Stimulated activated CD4-positive, alpha-beta T cell treated with anti-CD3 and anti-CD28 coated beads, Interleukin-1b, Interleukin-23, amount 100 ng/mL, for 1 hour (primary cell): Measurements from ENCODE around the gene NEK3.
"Not testable (repeated sequence)": the region's sequence is repeated elsewhere in the genome, so short reads cannot be mapped to it uniquely, and the experiment has no call there.

Source experiments
- DNase-seq, 2 donors: peaks; one replicate each; pipeline ENCODE4 v3.0.0-alpha.2; 2020; ENCODE audit warnings: low read depth in 2 of 2

The NEK3 gene, protein sequence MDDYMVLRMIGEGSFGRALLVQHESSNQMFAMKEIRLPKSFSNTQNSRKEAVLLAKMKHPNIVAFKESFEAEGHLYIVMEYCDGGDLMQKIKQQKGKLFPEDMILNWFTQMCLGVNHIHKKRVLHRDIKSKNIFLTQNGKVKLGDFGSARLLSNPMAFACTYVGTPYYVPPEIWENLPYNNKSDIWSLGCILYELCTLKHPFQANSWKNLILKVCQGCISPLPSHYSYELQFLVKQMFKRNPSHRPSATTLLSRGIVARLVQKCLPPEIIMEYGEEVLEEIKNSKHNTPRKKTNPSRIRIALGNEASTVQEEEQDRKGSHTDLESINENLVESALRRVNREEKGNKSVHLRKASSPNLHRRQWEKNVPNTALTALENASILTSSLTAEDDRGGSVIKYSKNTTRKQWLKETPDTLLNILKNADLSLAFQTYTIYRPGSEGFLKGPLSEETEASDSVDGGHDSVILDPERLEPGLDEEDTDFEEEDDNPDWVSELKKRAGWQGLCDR

DNA sequence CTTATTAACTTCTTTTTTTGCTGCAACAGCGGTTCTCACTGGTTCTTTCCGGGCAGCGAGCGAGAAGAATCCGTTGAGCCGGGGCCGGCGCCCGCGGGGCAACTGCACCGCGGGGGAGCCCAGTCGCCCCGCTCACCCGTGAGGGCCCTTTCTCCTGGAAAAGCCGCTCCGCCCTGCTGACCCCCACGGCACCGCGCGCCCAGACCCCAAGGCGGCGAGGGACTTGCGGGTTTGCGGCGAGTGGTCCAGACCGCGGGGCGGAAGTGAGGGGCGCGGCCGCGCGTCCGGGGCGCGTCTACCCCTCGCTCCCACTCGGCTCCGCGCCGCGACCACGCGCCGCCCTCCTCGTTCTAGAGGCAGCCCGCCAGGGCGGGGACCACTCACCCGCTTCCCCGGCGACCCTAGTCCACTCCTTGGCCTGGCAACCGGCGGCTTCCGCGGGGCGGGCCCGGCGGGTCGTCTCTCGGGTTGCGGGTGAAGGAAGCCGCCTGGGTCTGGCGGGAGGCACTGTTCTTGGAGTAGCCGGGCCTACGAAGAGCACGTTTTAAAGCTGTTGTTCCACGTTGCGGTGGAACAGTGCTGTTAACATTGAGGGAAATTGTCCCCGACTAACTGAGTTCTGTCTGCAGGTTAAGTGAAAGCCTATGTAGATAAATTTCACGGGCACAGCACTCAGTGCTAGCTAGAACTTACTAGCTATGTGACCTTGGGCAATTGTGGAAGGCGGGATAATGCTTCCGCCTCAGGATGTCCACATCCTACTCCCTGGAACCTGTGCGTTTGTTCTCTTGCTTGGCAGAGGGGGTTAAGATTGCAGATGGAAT, at the start of gene NEK3:
Gene NEK3, minus strand, starts transcription at position 439 of the 824 bp plus-strand sequence. CDS start 3,406 bp downstream, outside the sequence.
- DNase-seq = peak in 1 of 2 donors; percentile 21

DNA sequence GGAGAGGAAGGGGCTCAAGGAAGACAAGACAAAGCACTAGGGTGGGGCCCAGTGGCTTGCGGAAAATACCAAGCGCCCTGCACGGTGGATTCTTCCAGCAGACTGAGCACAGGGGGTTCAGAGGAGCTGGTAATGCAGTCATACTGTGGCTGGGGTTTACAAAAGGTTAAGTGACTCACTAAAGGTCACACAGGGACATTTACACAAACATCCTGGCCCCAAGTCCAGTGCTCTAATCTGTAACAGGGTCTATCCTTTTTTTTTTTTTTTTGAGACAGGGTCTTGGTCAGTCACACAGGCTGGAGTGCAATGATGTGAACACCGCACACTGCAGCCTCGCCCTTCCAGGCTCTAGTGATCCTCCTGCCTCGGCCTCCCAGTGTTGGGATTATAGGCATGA, 49.0 kb upstream of the NEK3 start:
- DNase-seq = not testable (repeated sequence)

DNA sequence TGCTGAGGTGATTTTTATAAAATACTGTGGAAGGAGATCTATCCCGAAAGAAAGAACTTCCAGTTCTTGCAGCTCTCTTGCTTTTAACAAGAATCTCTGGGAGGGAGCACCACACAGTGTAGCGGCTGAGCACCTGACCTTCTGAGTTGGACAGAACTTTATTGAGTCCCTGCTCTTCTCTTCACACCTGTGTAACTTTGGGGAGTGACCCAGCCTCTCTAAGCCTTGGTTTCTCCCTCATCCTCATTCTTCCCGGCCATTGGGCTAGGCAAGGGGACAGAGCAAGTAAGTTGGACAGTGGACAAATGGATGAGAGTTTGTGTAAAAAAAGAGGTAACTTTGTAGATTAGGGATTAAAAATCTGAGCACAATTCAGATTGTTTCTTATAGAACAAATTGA, 48.5 kb upstream of the NEK3 start:
- not testable (repeated sequence) for DNase-seq

DNA sequence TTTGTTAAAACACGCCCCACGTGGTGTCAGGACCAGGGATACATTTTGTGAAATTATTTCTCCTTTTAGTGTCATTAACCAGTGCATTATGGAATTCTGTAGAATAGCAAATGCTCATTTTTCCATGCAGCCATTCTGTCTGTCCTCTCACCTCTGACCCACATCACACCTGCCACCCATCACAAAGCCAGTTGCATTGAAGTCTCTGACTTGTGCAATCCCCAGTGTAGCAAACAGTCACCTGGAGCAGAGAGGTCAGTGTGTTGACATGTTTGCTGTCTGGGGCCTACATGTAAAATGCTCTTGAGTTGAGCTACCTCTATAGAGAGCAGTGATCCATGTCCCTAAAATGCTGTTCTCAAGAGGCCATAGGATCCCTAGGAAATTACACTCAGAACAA, 47.9 kb upstream of the NEK3 start:
- DNase-seq = not testable (repeated sequence)

DNA sequence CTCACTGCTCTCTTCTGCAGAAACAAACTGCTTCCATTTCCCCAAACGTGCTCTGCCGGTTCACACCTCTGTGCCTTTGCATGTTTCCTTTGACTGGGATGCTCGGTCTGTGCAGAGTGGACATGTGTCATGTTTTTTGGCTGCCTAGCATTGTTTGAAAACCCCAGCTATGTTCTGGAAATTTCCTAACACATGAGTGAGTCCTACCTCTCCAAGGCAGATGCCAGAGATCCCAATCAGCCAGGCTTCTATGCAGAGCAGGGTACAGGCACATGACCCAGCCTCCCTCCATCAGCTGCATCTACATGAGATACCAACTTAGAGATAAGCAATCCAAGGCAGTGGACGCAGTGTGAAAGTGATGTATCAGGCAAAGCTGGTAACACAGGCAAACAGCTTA, 45.1 kb upstream of the NEK3 start:
- not testable (repeated sequence) for DNase-seq

DNA sequence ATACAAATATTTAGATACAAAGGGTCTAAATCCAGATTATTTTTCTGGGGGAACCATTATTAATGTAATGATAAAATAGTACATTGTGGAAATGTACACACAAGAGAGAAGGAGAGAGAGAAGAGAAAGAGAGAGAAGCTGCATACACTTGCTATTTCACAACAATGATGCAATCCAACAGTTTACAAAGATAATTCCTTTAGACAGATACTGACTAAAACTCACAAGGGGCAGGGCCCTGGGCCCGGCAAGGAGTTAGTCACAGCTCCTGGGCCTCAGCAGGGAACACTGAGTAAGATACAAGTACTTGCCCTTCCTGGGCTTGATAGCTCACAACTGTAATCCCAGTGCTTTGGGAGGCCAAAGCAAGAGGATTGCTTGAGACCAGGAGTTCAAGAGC, 44.5 kb upstream of the NEK3 start:
- DNase-seq = not testable (repeated sequence)

DNA sequence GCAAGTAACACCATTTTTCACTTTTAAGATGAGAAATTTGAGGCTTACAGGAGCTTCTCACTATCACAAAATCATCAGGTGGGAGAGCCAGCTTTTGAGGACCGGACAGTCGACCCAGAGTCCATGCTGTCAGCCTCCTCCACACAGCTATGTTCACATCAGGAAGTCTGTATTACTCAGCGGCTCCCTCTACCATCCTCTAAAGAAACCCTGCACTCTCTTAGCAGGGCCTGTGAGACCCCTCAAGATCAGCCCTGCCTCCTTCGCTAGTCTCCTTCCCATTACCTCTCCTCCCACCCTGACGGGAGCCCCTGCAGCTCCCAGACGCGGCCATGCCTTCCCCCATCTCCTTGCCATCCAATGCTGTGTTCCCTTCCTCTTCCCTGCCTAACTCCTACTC, 43.1 kb upstream of the NEK3 start:
- DNase-seq = not testable (repeated sequence)

DNA sequence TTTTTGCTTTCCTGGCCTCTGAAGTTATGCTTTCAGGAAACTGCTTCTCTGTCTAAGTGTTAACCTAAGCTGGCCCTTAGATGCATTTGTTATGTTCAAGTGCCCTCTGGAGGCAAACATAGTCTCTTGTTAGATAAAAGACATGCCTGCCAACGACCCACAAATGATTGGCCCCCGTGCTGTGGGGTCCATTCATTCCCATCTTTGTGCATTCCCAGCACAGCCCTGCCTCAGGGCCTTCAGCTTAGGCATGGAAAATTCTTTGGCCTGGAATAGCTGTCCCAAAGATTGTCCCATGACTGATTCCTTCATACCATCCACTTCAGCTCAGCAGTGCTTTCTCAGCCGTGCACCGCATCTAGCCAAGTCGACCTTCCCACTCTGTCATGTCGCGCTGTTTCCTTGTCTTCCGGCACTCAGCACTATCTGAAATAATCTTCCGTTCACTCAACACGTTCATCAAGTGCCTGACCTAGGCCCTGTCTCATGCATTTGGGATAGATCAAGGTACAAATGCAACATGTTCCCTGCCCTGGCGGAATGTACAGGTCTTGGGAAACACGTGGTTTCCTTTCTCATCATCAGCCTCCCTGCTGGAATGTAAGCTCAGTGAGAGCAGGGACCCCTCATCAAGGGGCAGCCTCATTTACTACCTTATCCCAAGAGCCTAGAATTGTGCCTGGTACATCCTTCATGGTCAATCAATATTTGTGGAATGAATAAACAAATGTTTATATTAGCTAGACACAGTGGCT, 42.2 kb upstream of the NEK3 start:
- DNase-seq = not testable (repeated sequence)

DNA sequence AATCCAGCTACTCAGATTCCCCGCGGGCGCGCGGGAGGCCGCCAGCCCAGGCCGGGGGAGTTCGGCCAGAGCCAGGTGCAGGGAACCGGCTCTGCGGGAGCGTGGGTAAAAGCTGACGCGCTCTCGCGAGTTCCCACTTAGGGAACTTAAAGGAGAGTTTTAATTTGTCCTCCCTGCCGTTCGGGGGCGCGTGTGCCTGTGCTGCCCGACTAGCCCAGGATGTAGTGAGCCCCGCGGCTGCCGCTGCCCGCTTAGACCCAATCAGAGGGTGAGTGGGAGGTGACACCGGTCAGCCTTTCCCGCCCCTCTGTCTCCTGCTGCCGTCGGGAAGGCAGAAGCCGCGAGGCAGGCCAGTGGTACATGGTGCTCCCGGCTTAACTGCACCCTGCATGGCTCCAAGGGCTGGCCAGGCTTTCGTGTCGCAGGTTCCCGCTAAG, 36.0 kb upstream of the NEK3 start:
- peak in 1 of 2 donors; percentile 10 for DNase-seq

DNA sequence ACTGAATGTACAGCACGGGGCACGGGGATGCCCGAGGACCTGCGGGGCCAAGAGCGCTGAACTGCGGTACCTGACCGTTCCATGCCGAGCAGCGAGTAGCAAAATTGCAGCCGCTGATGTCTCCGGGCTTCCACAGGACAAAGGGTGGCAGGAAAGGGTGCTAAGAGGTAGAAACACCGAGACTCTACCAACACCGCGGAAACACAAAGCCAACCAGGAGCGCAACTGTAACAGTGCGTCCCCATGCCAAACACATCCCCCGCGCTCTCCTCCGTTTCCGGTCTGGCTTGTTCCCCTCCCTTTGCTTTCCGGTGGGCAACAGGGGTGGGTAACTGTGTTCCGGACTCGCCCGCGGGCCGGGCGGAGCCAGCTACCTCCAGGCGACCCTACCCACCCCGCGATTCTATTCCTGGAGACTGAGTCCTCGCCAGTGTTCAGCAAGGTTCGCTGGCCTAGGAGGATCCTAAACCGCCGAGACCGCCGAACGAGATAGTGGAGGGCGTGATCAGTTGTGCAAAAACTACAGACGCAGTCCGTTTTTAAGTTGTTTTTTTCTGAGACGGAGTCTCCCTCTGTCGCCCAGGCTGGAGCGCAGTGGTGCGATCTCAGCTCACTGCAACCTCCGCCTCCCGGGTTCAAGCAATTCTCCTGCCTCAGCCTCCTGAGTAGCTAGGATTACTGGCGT, 34.9 kb upstream of the NEK3 start:
- DNase-seq = peak; percentile 73 to 86

DNA sequence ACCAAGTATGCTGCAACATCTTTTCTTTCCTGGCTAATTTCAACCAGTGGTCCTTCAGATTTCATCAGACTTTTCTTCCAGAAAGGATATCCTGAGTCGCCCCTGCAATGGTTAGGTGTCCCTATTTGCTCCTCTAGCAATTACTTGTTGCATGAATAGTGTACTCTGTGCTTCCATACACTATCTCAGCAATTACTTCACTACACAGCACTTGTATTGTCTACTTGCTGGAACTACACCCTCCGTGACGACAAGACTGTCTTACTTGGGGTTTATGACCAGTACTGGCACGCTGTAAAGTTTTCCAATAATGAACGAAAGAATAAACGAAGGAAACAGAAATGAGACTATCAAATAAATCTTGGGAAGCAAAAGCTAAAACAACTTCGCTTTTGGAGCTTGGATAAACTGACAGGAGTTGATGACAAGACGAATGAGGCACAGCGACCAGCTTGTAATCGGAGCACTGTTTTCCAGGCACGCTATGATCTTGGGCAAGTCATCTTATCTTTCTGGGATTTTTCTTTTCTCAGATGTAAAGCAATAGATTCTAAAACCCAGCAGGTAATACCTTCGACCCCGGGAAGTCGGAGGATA, 34.3 kb upstream of the NEK3 start:
- not testable (repeated sequence) for DNase-seq

DNA sequence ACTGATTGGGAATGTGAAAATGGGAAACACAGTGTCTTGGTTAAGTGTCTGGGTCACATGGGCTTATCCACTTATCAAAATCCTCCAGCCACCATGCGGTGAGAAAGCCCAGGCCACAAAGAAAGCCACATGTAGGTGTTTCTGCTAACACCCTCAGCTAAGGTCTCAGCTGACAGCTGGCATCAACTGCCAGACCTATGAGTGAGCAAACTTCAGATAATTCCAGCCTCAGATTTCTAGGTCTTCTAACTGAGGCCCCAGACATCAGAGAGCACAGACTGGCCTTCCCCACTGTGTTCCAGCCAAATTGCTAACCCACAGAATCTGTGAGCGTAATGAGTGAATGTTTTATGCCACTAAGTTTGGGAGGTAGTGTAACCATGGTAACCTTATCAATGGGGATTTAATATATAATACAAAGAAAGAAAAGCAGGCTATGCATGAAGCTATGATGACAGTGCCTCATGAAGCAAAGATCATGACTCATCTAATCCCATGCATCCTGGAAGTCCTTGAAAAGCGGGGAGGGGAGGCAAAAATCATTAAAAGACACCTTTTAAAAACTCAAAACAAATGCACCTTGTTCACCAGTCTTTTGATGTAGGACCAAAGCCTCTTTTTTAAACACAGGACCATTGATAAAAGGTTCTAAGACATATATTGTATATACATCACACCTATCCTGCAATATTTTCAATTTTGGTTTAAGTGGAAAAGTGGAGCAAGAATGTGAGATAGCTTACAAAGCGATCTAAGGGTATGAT, 28.2 kb upstream of the NEK3 start:
- not testable (repeated sequence) for DNase-seq

DNA sequence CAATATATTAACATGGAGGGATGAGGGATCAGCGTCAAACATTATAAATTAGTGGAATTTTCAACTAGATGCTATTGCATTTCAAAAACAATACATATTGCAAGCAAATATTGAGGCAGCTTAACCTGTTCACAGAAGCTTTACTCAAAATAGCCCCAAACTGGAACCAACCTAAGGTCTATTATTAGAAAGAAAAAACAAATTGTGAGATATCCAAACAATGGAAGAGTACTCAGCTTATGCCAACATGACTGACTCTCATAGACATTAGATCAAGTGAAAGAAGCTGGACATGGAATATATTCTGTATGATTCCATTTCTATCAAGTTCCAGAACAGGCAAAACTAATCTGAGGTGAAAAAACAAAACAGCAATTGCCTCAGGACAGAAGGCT, 27.6 kb upstream of the NEK3 start:
- DNase-seq = no peak

DNA sequence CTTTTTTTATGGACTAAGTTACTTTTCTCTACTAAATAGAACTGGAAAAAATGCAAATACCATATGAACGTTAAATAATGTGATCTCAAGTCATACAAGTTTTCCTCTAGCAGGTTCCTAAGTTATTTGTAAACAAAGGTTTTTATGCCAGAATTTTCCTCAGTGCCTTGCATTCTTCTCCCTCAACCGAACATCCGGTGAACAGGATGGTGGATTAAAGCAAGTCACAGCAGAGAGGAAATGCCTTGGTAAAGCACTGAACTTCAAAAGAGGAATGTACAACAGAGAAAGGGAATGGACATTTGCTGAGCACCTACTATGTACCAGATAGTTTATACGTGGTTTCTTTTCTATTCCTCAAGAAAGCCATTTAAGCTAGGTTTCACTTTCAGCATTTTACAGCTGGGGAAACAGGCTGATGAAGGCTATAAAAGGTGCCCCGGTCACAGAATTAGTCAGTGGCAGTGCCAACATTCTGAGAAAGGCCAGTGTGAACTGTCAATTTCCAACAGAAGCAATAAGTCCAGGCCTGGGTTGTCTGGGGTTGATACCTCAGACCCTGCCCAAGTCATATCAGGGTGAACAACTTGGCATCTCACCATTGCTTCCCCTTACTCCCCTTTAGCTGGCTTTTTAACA, 22.0 kb upstream of the NEK3 start:
- not testable (repeated sequence) for DNase-seq

DNA sequence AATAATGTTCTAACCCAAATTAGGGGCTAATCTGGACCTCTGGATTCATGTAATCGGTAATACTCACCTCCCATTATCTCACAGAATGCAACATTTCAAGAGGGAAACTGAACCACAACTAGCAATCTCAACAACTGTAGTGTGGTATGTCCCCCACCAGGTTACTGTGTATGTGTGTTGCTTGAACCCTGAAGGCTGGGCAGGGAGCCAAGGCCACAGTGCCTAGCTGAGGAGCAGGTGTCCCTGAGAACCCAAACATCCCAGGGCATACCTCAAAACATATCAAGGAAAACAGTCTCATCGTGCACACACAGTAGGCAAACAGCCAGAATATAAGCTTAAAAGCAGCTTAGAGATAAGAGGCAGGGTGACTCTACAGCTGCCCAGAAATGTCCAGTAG, 20.5 kb upstream of the NEK3 start:
- DNase-seq = no peak

DNA sequence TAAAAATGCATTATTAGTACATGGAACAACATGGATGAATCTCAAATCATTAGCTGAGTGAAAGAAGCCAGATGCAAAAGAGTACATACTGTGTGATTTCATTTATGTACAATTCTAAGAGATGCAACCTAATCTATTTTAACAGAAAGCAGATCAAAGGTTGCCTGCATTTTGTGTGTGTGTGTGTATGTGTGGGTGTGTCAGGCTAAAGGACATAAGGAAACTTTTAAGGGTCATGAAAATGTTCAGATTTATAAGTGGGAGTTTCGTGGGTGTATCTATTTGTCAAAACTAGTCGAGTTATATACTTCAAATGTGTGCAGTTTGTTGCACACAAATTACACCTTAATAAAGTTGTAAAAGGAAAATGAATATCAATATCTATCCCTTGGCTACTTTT, 17.9 kb upstream of the NEK3 start:
- DNase-seq = no peak

DNA sequence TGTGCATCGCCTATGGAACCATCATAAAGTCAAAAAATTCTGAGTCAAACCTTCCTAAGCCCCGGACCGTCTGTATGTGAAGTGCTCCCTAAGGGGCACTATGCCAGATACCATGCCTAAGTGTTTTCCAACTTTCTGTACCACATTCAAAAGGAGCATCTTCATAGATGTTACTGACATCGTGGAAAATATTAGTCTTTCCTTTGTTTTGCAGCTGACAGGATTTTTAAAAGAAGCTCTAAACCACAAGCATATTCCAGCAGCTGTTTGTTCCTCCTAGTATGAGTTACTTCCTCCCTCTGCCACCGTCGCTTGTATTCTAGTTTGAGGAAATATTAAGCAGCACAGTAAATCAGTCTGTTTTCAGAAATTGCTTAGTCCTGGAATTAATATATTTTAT, 14.6 kb upstream of the NEK3 start:
- not testable (repeated sequence) for DNase-seq

DNA sequence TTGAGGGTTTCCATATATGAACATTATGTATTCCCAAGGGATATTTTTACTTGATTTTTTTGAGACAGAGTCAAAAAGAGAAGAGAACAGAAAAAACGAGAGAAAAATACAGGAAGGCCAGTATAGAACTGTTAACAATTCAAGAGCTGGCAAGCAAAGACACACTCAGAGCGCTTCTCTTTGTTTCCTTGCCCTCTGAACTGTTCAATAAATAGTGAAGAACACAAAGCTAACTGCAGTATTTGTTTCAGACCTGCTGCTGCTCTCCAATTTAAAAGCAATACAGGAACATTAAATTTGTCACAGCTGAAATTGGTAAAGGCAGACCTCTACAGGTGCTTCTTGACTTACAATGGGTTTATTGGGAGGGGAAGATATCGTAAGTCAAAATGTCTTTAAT, 14.0 kb upstream of the NEK3 start:
- DNase-seq = no peak

DNA sequence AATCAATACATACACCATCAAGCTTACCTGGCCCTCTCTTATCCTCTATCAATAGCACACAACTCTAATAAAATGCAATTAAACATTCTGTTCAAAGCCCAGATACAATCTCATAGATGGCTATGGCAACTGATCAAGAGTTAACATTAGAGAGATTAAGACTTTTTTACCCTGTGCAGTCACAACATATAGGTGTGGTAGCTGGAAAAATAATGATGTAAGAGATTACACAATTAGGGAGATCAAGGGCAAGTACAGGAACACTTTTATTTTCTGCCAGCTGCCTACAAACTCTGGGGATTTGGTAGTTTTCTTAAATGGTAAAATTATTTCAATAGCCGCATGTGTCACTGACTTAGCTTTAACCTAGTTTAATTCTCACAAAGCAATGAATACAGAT, 12.3 kb upstream of the NEK3 start:
- DNase-seq = not testable (repeated sequence)
